ENCODE measurements around the gene GLTP. TPM values are rescaled to one million over a fixed set of nuclear protein-coding genes. Genes with fewer than 3 reads are reported as not detected.

The GLTP gene
- total RNA-seq, 1 donor from 2014 or later: 43.5 TPM

DNA sequence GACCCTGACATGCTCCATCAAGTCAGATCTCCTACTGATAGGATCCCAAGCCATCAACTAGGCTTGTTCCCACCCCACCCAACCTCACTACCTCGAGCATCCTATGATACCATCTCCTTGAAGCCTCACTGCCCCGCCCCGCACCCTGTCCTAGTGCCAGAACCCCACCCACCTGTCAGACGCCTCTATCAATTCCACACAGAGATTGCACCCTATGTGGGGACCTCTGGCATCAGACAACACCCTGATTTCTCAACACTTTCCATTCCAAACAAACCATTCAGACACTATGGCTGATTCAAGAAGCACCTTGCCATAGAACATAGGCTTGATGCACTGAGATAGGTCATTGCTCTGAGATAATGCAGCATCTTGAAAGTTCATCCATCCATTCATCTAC lies 3.1 kb upstream of the GLTP start:
- no peak overlapping the region for H3K4me3 ChIP-seq (ENCODE audit: low read depth, low read length)
- DNase-seq (ENCODE audit: low read depth): no peak
- TF ChIP-seq, protein P1, sequence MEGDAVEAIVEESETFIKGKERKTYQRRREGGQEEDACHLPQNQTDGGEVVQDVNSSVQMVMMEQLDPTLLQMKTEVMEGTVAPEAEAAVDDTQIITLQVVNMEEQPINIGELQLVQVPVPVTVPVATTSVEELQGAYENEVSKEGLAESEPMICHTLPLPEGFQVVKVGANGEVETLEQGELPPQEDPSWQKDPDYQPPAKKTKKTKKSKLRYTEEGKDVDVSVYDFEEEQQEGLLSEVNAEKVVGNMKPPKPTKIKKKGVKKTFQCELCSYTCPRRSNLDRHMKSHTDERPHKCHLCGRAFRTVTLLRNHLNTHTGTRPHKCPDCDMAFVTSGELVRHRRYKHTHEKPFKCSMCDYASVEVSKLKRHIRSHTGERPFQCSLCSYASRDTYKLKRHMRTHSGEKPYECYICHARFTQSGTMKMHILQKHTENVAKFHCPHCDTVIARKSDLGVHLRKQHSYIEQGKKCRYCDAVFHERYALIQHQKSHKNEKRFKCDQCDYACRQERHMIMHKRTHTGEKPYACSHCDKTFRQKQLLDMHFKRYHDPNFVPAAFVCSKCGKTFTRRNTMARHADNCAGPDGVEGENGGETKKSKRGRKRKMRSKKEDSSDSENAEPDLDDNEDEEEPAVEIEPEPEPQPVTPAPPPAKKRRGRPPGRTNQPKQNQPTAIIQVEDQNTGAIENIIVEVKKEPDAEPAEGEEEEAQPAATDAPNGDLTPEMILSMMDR (conservative IDR thresholded peaks at IDR 0.05; ENCODE audit: low read depth, low read length): no peak

DNA sequence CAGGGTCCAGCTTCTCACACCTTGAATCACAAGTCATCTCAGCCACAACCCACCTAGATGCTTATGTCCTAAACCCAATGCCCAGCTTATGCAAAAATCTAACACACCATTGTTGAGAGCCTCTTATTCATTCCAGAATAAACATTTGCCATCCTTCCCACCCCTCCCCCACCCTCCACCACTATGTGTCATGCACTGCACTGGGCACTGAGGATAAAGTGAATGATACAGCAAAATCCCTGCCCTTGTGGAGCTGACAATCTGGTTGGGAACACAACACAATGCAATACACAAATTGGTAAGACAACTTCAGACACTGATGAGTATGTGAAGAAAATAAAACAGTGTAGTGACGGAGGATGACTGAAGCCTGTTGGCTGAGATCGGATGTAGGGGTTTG lies 1.4 kb upstream of the GLTP start:
- H3K4me3 ChIP-seq (ENCODE audit: low read depth, low read length): no peak overlapping the region
- no peak for DNase-seq (ENCODE audit: low read depth)
- TF ChIP-seq, protein P1 (conservative IDR thresholded peaks at IDR 0.05; ENCODE audit: low read depth, low read length): no peak

DNA sequence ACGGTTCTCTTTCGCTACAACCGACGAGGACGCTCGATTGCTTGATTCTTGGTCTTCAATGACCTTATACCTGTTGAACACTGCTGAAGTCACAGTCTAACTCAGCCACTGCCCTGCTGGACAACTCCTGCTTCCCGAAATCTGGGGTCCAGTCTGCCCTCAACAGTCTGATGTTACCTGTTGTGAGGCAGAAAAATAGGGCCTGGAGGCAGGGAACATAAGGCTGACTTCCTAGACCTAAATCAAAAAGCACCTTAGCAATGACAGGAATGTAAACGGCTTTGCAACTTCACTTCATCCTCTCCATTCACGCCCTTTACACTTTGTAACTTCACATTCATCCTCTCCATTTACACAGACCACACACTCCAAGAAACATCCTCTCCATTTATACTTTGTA lies 597 bp upstream of the GLTP start:
- DNase-seq (ENCODE audit: low read depth): no peak
- peak overlapping the region; percentile 73 for H3K4me3 ChIP-seq (ENCODE audit: low read depth, low read length)
- TF ChIP-seq, protein P1 (conservative IDR thresholded peaks at IDR 0.05; ENCODE audit: low read depth, low read length): no peak

DNA sequence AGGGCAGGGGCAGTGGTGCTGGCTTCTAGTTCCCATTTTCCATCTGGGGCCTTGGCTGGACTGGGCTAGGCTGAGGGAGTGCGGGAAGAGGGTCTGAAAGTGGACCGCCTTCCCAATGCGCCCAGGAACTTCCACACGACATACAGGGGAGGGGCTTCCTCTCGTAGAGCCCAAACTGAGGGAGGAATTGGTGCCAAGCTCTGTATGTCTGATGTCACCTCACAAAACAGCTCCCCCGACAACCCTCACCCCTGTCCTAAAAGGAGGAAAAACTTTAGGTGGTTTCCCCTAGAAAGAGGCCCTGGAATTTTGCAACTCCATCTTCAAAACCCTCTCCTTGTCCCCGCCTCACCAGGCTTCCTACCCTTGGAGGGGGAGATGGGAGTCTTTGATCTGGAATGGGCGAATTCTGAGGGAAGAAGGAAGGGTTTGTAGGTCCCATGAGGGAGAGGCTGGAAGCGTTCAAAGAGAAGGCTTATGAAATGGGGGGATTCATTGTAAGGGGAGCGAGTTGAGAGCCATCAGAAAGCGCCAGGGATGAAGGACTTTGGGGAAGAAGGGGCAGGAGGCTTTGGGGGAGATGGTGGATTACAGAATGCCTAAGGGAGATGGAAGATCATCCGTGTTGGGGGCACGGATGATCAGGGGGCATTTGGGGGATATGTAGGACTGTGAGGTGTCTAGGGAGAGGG lies 844 bp downstream of the GLTP start:
- no peak for DNase-seq (ENCODE audit: low read depth)
- H3K4me3 ChIP-seq (ENCODE audit: low read depth, low read length): peak overlapping the region; percentile 69
- TF ChIP-seq, protein P1 (conservative IDR thresholded peaks at IDR 0.05; ENCODE audit: low read depth, low read length): no peak

DNA sequence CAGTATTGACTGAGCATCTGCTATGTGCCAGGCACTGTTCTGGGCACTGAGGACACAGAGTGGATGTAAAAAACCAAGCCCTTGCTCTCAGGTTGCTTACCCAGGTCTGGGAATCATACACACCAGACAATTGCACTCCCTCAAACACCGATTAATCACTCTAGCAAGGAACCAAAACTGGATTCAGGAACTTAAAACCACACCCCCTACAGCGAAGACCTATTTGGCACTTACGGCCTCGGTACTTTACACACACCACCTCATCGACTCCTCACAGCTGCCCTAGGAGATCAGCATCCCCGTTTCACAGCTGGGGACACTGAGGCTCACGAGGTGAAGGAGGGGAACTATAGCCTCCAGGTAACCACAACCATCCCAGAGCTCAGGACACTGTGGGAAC lies 1.6 kb downstream of the GLTP start:
- peak overlapping the region; percentile 69 for H3K4me3 ChIP-seq (ENCODE audit: low read depth, low read length)
- DNase-seq (ENCODE audit: low read depth): no peak
- TF ChIP-seq, protein P1 (conservative IDR thresholded peaks at IDR 0.05; ENCODE audit: low read depth, low read length): no peak

DNA sequence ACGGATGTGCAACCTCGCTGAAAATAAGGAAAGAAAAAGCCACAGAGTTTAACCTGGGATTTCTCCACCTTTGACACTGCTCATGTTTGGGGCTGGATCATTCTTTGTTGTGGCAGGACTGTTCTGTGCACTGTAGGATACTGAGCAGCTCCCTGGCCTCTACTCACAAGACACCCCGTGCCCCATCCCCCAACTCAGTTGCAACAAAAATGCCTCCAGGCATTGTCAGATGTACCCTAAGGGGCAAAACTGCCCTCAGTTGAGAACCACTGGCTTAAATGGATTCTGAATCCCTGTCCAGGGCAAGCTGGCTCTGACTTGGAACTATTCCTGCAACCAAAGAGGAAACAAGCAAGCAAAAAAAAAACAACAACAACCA lies 2.1 kb downstream of the GLTP start:
- H3K4me3 ChIP-seq (ENCODE audit: low read depth, low read length): no peak overlapping the region
- DNase-seq (ENCODE audit: low read depth): no peak
- TF ChIP-seq, protein P1 (conservative IDR thresholded peaks at IDR 0.05; ENCODE audit: low read depth, low read length): no peak
